Activated CD4-positive, alpha-beta T cell treated with anti-CD3 and anti-CD28 coated beads, Interleukin-2, amount 50 U/mL, for 48 hours (primary cell): ENCODE data around the gene CEP104.

Experiments used
- DNase-seq, 2 experiments: peaks; one replicate each; pipeline ENCODE4 v3.0.0-alpha.2; 2020

The CEP104 gene

GRCh38 chr1:3775490-3776230 lies 81.4 kb downstream of the CEP104 start:
- DNase-seq = peak; percentile 53 to 65

DNA sequence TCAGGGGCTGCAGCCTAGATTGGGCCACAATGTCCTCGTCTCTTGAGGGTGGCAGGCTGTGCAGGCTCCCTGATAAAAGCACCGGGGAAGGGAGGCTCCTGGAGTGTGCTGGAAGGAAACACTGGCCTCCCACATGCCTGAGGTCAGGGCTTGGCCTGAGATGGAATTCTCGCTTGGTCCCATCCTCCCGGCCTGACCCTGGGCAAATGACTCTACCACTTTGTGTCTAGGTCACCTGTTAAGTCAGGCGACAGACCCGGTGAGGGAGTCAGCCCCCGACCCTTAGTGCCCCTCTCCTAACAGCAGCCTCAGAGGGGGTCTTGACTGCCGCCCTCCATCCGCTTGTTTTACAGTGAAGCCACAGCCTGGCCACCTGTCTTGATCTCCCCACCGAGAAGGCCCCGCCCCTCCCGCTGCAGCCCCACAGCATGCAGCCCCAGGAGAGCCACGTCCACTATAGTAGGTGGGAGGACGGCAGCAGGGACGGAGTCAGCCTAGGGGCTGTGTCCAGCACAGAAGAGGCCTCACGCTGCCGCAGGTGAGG lies 82.0 kb downstream of the CEP104 start:
- no peak for DNase-seq

DNA sequence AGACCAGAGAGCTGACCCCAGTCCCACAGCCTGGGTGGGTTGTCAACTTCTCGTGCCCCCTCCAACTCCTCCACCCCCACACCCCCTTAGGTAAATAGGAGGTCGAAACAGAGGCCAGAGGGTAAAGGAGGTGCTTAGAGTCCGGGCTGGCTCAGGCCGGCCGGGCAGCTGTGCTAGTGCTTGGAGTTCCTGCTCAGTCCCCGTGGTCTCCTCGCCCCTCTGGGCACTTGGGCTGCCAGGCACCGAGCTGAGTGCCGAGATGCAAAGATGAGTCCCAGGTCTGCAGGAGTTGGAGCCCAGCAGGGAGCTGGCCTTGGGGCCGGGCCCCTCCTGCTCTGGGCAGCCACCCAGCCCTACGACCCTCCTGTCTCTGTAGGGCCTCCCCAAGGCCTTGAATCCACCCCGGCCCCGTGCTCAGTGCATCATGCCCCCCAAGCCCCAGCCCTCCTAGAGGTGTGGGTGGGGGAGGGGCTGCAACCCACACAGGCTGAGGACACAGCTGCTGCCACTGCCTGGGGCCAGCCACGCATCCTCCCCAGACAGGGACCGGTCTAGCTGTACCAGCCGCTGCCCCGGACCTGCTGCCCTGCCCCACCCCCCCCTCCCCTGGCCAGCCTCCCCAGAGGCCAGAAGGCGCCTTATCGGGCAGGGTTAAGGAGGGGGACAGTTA lies 82.6 kb downstream of the CEP104 start:
- no peak for DNase-seq

GRCh38 chr1:3773572-3774275 lies 83.3 kb downstream of the CEP104 start:
- no peak for DNase-seq

- DNase-seq = no peak
These were observed 84.1 kb downstream of the CEP104 start, which contains the start of gene SMIM1 for GRCh38 chr1:3772715-3773571. Gene SMIM1 (plus strand): TSS chr1:3772749. CDS start chr1:3775374, 2,625 bp downstream.

DNA sequence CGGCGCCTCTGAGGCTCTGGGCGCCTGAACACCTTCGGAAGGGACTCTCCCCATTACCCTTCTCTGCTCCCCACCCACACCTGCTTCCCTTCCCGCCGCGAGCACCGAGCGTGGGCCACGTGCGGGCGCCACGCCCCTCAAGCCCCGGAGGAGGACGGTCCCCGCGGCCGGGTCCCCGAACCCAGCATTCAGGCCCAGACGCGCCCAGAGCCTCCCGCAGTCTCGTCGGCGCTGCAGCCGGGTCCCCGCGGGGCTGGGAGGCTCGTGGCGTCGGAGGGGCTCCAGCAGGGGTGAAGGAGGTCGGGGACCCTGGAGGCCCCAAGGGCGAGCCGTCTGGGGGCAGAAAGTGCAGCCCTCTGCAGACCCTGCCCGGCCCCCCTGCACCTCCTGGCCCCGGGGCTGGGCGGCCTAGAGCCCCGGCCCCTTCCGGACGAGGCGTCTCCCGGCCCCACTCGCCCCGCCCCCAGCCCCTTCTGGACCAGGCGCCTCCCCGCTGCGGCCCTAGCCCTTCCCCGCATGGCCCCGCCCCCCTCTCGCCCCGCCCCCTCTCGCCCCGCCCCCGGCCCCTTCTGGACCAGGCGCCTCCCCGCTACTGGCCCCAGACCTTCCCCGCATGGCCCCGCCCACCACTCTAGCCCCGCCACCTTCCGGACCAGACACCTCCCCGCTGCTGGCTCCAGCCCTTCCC lies 84.8 kb downstream of the CEP104 start:
- peak; percentile 92 to 94 for DNase-seq

GRCh38 chr1:3771108-3772026 lies 85.6 kb downstream of the CEP104 start:
- DNase-seq = no peak

- DNase-seq = no peak
These were observed 86.8 kb downstream of the CEP104 start for GRCh38 chr1:3770047-3770765.

- no peak for DNase-seq
These were observed 88.1 kb downstream of the CEP104 start for GRCh38 chr1:3768811-3769390.

DNA sequence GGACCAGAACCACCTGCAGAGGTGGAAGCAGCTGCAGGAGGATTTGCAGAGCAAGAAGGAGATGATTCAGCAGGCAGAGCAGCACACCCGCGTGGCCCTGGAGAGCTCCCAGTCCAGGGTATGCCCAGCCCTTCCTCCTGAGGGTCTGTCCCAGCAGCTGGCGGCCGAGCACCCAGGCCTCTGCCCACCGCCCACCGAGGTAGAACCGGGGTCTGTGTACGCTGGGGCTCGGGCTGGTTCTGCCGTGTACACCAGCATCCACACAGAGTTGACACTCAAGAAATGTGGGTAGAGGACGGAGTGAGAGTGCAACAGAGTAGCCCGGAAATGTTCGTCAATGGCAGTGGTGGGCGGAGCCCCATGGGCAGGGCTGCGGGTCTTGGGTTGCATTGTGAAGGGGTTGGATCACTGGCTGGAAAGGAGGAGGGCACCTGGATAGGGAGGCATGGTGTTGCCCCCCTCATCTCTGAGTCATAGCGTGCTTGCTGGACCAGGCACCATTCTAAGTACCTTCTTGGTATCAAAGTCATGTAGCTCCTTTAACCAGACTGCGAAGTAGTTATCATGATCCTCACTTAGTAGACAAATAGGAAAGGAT lies 89.6 kb downstream of the CEP104 start:
- no peak for DNase-seq

GRCh38 chr1:3763351-3764125 lies 93.5 kb downstream of the CEP104 start:
- DNase-seq = no peak

GRCh38 chr1:3762873-3763228 lies 94.2 kb downstream of the CEP104 start:
- DNase-seq = no peak

- no peak for DNase-seq
These were observed 94.7 kb downstream of the CEP104 start for GRCh38 chr1:3762151-3762872.
